Activated T-cell treated with anti-CD3 and anti-CD28 coated beads for 24 hours (primary cell): ENCODE data around the gene MYL12B.
"Not testable (repeated sequence)": the region's sequence is repeated elsewhere in the genome, so short reads cannot be mapped to it uniquely, and the experiment has no call there.

ENCODE experiments used
- DNase-seq: peaks from one replicate; pipeline ENCODE4 v3.0.0-alpha.2; 2020; ENCODE audit warnings: low read depth

The MYL12B gene

DNA sequence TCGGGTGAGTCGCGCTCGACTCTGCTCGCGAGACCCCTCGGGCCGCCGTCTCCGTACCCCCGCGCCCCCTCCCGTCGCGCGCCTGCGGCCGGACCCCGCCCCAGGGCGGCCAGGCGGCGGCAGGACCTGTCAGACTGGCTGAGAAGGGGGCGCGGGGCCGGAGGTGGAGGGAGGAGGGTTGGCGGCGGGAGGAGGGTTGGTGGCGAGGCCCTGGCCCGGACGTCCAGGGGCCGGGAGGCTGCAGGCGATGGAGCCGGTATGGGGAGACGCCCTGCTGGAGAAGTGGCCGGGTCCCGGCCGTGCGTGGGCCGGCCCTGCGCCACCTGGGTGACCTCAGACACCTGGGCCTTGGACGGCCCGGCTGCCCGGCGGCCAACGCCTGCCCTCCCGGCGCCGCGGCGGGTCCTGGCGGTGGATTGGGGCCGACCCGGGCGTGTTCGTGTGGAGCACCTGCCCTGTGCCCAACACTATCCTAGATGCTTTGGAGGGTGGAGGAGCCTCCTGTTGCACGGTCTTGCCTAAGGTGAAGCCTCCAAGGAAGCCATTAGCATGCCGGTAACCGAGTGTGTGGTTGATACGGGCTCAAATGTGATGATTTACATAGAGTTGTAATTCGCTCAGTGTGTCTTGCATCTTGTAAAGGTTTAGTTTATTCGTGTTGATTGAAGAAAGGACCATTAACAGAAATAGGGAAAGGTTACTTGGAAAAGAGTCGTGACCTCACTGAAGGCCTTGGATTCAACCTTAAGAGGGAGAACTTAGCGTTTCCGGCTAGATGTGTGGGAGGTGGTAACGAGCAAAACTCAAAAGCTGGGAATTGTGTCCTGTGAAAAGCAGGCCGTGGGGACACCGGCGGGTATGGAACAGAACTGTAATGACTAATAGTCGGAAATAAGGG is 550 bp downstream of the MYL12B start:
- no peak for DNase-seq

DNA sequence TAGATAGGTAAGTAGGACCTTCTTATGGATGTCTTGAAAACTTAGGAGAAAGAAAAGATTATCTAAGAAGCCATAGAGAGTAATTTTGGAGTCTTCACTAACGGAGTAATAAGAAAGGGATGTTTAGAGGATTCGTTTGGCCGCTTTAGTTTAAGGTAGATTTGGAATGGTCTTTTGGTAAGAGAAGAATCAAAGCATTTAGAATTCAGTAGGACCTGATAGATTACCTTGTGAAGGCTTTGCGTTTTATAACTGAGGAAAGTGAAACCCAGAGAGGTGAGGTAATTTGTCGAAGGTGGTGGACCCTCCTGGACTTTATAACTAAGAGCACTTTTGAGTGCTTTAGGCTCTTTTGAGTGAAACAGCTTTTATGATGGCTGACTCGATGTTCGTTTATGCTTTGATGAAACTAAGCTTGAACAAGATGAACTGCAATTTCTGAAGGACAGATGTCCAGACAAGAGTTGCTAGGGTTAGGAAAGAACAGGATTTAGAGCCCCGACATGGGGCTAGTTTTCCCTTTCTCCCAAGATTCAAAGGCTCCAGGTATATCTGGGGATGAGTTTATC is 1.3 kb downstream of the MYL12B start:
- DNase-seq = no peak

DNA sequence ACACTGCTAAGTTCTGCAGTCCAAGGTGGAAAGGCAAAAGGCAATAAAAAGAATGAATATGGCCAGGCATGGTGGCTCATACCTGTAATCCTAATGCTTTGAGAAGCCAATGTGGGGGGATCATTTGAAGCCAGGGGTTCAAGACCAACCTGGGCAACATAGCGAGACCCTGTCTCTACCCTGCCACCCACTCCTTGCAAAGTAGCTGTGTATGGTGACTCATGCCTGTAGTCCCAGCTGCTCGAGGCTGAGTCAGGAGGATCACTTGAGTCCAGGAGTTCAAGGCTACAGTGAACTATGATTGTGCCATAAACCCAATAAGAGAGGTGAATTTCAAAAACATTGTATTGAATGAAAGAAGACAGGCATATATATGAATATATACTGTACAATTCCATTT is 2.4 kb downstream of the MYL12B start:
- no peak for DNase-seq

DNA sequence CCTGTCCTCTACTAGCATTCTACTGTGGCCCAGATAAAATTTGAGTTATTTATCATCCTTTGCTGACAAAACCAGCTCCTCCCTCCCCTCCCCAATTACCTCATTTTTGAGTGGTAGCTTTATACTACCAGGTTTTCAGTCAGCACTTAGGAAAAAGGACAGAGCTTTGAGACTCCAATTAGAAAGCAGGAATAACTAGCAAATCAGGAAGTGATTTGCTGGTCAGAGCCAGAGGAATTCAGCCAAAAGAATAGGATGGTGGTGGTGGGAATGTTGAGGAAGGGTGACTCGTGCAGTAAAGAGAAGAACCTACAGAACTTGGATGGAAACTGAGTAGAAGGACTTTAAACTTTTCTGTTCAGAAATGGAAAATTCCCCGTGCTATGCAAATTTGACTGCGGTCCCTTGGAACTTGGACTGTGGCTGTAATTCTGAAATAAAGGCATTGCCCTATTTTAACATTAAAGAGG is 3.7 kb downstream of the MYL12B start:
- no peak for DNase-seq

DNA sequence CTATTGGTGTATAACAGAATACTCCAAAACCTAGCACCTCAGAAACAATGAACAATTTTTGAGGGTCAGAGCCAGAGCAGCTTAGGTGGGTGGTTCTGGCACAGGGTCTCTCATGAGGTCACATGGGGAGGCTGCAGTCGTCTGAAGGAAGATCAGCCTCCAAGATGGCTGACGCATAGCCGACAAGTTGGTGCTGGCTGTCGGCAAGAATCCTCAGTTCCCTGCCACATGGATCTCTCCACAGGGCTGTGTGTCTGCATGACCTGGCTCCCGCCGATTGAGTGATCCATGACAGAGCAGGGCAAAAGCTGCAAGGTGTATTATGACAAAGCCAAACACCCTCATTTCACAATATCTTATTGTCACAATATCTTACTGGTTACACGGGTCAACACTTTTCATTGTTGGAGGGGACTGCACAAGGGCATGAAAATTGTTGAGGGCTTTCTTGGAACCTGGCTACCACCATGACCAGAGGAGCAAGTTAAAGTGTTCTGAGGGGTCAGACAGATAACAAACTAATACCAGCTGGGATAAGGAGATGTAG is 4.2 kb downstream of the MYL12B start:
- DNase-seq = no peak

DNA sequence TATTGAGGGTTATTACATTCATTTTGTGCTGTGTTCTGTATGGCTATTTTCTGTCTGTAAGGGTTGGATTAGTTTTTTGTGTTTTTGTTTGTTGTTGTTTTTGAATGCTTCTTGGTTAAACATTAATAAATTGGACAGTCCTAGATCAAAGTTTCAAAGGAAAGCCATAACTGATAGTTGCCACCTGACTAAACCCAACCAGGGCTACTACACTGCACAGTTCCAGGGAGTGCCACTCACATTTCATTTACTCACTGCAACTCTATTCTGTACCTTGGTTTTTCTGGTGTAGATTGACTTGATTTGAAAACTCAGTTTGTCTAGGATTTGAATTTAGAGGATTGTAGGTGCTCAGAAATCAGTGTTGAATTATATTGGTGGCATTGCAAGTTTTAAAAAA is 6.4 kb downstream of the MYL12B start:
- no peak for DNase-seq

DNA sequence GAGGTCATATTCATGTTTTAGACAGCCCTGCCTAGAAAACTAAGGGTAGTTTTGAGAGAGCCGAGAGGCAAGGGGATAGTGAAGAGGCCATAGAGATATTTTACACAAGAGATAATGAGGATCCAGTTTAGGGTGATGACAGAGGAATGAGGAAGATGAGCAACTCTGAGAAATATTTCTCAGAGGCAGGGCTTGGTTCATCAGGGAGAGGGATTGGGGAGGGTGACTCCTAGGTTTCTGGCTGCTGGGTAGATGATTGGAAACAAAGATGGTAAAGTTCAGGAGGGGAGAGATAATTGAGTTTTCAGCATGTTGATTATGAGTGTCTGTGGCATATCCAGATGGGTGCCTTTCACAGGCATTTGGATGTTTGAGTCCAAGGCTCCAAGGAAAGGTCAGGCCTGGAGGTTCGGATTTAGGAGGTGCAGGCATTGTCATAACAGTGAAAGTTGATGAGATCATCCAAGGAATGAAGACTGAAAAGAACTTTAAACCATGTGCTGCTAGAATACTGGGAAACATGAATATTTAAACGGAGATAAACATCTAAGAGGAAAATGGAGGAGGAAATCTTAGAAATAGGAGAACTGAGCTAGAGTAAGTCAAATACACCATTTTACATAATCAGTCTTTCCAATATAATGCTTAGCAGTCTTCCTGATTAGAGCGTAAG is 7.4 kb downstream of the MYL12B start:
- no peak for DNase-seq

DNA sequence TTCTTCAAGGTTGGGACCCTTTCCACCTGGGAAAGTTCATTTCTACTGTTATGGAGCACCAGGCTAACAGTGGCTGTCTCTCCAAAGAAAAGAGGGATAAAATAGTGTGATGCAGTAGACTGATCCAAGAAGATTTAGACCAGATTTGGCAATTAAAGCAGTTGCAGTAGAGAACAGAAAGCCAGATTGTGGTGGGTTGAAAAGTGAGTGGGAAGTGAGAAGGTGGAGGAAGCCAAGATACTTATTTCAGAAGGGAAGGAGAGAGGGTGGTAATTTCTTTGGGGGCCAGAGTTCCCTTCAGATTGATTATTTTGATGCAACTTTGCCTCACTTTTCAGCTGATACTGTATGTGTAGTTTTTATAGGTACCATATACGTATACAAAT is 8.0 kb downstream of the MYL12B start:
- DNase-seq = no peak

DNA sequence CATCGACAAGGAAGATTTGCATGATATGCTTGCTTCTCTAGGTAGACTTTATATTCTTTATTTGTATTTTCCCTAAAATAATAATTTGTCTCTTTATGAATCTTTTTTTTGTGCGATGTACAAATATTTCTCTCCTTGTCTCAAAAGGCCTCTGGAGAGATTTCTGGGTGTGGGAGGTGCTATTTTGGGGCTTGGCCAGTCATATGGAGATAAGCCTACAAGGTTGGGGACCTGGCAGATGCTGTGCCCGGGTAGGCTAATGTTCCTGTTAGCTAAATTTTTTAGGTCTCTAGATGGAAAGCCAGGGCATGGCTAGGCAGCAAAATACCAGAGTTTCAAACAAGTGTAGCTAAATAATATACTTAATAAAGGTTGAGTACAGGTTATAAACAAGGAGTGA is 11.1 kb downstream of the MYL12B start:
- no peak for DNase-seq

DNA sequence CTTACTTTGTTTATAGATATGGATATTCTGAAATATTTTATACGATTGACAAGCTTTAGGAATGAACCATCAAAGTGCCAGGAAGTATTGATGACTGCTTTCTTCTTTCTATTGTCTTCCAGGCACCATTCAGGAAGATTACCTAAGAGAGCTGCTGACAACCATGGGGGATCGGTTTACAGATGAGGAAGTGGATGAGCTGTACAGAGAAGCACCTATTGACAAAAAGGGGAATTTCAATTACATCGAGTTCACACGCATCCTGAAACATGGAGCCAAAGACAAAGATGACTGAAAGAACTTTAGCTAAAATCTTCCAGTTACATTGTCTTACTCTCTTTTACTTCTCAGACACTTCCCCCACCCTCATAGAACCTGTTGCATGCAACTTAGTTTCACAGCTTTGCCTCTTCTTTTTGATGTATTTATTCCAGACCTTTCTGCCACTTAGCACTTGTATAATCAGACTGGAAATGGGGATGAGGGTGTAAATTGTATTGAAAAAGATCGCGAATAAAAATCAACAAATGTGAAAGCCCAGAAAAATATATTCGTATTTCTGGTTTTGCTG is 15.8 kb downstream of the MYL12B start:
- not testable (repeated sequence) for DNase-seq

DNA sequence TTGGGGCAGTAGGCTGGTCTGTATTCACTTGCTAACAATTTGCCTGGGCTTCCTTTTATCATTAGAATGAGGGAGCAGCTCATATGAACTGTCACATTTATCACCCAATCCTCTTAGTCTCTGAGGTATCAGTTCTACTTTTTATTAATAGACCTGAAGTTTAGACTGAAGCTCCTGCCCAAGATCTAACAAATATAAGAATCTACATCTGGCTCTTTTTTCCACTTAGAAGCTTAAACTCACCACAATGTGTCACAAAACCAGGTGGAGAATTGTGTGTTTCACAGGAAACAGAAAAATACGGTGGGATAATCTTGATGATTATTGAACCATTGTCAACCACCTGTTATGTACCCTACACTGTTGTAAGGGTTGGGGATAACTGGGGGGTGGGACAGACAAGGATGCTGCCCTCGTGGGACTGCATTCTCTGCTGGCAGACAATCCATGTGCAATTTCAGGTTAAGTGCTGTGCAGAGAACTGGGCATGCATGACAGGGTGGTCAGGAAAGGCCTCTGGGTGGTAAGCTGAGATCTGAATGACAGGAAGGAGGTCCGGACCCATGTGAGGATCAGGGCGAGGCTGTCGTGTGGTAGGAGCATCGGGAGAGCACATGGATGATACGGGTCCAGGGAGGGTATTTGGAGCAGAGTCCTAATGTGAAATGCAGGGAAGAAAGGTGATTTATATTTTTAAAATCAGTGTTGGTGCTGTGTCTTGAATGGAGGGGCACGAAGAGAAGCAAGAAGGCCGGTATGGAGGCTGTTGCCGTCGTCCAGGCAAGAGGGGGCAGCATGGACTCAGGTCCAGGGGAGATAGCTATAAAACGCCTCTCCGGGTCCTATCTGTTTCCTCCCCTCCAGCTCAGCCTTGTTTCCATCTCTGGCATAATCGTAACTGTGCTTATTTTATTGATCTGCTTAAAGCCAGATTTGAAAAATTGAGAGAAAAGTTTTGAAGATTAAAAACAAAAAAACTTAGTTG is 17.6 kb downstream of the MYL12B start:
- DNase-seq = no peak

DNA sequence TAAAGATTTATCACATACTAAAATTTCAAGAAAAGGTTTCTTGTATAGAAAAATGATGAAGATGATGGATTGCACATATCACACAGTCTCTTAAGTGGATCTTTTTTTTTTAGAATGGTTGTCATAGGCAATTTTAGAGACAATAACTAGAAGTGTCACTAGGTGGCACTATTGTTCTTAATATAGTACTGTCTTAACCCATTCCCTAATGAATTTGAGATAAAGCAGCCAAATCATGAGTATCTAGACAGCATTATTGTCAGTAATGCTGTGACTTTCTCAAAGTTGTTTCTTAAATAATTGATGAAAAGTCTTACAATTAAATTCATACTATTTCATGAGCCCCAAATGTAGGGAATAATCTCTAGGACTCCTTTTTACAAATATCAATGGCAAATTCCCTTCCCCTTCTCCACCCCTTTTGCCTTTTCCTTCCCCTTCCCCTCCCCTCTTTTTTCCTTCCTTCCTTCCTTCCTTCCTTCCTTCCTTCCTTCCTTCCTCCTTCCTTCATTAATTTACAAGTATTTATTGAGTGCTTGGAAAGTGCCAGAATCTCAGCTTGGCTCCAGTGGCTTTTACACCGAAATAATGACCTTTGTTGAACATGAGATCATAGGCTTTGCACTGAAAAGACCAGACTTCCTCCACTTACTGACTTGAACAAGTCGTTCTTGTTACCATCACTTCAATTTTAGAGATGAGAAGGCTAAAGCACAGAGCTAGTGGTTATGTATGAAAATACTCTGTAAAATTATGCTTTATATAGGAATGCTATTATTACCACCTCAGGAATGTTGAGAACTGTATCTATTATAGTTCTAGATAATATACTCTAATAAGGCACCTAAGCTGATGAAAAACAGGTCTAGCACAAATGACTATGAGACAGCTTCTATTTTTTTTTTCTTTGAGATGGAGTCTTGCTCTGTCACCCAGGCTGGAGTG is 19.8 kb downstream of the MYL12B start:
- DNase-seq = no peak

DNA sequence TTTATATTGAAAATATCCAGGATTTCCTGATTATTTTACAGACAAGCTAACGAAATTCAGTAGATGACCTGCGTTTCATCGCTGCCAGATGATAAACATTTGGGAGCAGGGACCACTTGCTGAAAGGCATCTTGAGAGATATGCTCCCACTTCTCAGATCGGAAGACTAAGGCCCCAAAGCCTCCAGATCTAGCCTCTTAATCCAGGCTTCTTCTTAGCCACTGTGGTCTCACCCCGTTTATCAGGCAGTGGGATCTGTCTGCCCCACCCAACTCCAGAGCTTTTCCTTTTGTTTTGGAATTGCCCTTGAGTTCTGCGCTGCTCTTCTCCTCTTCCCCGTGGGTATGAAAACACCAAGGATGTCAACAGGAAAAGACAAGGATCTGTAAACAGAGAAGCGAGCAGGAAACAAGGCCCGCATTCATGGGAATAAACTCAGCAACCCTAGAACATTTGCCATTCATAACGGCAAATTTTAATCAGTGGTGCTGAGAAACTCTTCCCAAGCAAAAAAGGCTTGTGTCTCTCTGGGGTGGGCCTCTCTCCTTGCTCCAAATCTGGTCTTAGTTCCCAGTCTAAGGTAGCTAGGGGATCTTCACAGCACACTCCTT is 21.4 kb downstream of the MYL12B start:
- no peak for DNase-seq

DNA sequence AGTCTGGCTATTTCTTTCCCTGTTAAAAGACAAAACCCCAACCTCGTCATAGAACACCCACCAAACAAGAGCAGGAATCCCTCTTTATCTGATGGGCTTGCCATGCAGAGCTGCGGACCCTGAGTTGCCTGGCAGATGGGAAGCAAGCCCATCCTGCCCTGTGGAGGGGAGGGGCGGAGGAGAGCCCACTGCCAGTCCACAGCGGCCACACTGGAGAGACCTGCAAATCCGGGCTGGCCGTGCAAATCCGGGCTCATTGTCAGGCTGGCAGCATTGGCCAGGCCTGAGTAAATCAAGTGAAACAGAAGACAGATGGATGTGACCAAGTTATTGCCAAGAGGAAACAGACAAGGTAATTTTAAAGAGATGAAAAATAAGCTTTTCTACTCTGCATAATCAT is 22.0 kb downstream of the MYL12B start:
- DNase-seq = no peak

DNA sequence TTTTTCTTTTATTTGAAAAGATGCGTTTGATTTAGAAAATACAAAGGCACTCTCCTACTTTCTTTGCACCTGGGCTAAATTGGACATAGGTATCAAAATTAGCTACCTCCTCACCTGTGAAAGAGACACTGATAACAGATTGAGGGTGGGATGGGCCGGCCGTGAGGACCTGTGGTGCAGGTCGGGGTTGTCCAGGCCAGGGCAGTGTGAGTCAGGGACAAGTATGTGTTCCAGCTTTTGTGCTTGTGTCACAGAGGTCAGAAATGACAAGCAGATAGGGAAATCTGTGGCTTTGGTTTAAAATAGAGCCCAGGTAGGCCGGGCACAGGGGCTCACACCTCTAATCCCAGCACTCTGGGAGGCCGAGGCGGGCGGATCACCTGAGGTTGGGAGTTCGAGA is 22.6 kb downstream of the MYL12B start:
- no peak for DNase-seq

DNA sequence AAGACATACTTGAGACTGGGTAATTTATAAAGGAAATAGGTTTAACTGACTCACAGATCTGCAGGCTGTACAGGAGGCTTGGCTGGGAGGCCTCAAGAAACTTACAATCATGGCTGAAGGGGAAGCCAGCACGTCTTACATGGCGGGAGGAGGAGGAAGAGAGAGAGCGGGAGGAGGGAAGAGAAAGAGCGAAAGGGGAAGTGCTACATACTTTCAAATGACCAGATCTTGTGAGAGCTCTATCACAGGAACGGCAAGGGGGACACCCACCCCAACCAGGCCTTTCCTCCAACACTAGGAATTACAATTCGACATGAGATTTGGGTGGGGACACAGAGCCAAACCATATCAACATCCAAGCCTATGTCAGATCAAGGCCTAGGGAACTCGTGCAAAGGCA is 24.2 kb downstream of the MYL12B start:
- DNase-seq = no peak

DNA sequence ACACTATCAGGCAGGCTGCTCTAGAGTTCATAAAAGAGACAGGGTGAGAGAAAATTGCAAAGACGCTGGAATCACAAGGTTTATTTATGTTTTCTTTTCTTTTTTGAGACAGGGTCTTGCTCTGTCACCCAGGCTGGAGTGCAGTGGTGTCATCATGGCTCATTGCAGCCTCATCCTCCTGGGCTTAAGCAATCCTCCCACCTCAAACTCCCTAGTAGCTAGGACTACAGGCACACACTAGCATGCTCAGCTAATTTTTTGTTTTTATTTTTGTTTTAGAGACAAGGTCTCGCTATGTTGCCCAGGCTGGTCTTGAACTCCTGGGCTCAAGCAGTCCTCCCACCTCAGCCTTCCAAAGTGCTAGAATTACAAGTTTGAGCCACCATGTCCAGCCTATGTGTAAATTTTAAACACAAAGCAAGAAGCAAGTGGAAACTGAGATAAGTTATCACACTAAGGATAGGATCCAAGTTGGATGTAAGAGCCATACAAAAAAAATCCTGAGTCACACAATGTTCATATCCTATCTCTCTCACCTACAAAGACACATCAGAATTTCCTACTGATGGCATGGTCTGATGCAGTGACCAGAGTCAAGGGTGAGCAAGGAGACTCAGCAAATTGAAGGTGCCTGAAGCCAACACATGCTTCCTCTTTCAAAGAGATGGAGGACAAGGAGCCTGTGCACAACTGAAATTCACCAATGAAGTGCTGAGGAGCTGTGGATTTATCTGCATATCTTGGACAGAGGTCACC is 31.4 kb downstream of the MYL12B start:
- DNase-seq = no peak

DNA sequence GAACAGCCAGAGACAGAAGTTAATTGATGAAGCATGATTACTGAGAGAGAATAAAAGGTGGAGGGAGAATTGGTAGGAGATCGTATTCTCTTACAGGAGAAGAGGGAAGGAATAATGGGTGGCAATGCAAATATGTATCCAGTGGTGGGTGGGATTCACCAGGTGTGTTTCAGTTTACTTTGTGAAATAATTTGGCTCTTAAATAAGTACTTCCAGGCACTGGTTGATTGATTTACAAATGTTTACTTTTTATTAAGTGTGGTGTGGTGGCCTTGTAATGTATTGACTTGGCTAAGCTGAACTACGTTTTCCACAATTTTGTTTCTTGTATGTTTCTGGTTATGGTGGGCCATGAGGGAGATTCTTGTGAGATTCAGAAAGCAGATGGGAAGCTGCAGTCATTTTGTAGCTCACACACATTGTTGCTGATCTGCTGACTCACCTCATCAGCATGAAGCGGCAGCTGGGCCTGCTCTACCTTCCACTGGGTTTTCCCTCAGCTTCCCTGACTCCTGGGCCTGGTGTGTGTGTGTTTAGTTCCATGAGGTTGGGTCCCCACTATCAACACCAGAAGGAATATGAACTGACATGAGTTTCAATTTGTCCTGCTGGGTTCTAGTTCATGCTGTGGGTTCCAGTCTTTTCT is 32.6 kb downstream of the MYL12B start:
- DNase-seq = no peak
